DND-41 (cell line): ENCODE measurements around the gene CSNK2A2.

Source experiments
- EZH2 ChIP-seq: IDR thresholded peaks from 3 replicates; pipeline ENCODE4 v1.6.1; 2012; ENCODE audit warnings: borderline replicate concordance, low read depth, mild to moderate bottlenecking, moderate library complexity, low read length, inconsistent platforms; ENCODE audit not compliant: severe bottlenecking
- TF ChIP-seq, protein P1 (sequence below): IDR thresholded peaks from 2 replicates; pipeline ENCODE4 v1.5.1; 2012; ENCODE audit warnings: borderline replicate concordance, low read length, moderate library complexity, mild to moderate bottlenecking; ENCODE audit not compliant: poor library complexity, severe bottlenecking; ENCODE audit errors: extremely low read depth

DNA sequence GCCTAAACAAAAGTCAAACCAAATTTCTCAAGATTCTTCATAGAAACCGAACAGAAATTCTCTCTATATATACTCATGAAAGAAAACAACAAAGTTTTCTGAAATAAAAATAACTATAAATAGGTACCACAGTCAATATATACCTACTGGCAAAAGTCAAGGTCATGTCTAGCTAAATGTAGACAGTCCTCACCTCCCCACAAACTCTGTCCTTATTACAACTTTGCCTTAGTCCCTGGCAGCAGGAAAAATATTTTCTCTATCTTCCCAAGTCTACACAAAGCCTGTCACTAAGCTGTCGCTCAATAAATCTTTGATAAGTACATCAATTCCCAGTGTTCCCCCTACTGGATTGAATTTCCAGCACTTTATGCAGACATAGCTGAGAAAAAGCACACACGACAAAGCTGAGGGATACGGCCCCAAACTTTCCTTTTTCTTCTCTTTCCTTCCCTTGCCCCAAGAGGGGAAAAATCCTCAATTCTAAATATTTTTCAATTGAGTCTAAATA, 71.4 kb downstream of the CSNK2A2 start:
- TF ChIP-seq, protein P1, sequence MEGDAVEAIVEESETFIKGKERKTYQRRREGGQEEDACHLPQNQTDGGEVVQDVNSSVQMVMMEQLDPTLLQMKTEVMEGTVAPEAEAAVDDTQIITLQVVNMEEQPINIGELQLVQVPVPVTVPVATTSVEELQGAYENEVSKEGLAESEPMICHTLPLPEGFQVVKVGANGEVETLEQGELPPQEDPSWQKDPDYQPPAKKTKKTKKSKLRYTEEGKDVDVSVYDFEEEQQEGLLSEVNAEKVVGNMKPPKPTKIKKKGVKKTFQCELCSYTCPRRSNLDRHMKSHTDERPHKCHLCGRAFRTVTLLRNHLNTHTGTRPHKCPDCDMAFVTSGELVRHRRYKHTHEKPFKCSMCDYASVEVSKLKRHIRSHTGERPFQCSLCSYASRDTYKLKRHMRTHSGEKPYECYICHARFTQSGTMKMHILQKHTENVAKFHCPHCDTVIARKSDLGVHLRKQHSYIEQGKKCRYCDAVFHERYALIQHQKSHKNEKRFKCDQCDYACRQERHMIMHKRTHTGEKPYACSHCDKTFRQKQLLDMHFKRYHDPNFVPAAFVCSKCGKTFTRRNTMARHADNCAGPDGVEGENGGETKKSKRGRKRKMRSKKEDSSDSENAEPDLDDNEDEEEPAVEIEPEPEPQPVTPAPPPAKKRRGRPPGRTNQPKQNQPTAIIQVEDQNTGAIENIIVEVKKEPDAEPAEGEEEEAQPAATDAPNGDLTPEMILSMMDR = no peak
- TF ChIP-seq EZH2 = no peak
